Peyer's patch (tissue), 4 donors: Measurements from ENCODE around the gene WDR1.

Source experiments
- POLR2A ChIP-seq, 2 donors: fragments of 450-650 bp; IDR thresholded peaks; one replicate each; pipeline ENCODE4 v1.5.1; 2017; ENCODE audit warnings: antibody characterized with exemption in 2 of 2, mild to moderate bottlenecking in 2 of 2, moderate library complexity in 2 of 2
- TF ChIP-seq, protein P1 (sequence below), 6 experiments: fragments of 450-650 bp in 4 of 6; fragments of 200-600 bp in 2 of 6; sonication (generic) in 1 of 6; IDR thresholded peaks; one replicate each; pipeline ENCODE4 v1.5.1; 2017 to 2019; ENCODE audit warnings: antibody characterized with exemption in 6 of 6, mild to moderate bottlenecking in 3 of 6, moderate library complexity in 1 of 6

DNA sequence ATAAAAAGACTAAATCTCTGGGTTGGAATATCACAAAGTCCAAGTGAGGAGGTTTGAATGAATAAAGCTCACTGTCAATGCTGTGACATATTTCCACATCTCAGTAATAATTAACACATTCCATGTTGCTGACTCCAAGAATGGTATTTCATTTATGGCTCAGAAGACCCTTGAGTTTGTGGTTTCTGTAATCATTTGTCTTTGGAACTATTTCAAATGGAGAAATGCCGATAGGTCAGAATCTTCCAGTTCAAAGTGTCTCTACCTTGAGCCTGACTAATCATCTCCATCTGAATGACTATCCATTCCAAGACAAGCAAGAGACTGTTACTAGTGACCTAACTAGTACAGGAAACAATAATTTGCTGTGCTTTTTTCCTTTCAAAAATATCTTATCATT is 71.1 kb downstream of the WDR1 start:
- TF ChIP-seq, protein P1, sequence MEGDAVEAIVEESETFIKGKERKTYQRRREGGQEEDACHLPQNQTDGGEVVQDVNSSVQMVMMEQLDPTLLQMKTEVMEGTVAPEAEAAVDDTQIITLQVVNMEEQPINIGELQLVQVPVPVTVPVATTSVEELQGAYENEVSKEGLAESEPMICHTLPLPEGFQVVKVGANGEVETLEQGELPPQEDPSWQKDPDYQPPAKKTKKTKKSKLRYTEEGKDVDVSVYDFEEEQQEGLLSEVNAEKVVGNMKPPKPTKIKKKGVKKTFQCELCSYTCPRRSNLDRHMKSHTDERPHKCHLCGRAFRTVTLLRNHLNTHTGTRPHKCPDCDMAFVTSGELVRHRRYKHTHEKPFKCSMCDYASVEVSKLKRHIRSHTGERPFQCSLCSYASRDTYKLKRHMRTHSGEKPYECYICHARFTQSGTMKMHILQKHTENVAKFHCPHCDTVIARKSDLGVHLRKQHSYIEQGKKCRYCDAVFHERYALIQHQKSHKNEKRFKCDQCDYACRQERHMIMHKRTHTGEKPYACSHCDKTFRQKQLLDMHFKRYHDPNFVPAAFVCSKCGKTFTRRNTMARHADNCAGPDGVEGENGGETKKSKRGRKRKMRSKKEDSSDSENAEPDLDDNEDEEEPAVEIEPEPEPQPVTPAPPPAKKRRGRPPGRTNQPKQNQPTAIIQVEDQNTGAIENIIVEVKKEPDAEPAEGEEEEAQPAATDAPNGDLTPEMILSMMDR (IDR thresholded peaks at IDR 0.05) = no peak
- TF ChIP-seq POLR2A (IDR thresholded peaks at IDR 0.05) = no peak
